H1 (cell line): ENCODE measurements around the gene SLCO2A1. TPM values are rescaled to one million over a fixed set of nuclear protein-coding genes. Genes with fewer than 3 reads are reported as not detected.

Experiments
- CTCF ChIA-PET: fragments of 300-600 bp; sonication (Branson Sonifier 250); formaldehyde crosslinking; loops from one replicate; lab custom pipeline; 2021; ENCODE audit not compliant: partially characterized antibody; lab: Charles Lee
- POLR2A ChIA-PET: fragments of 300-600 bp; sonication (Branson Sonifier 250); formaldehyde crosslinking; loops from one replicate; lab custom pipeline; 2021; ENCODE audit warnings: inconsistent platforms; ENCODE audit not compliant: partially characterized antibody; lab: Charles Lee
- DNase-seq, 2 experiments: peaks; one replicate each; pipeline versions ENCODE4 v3.0.0 to v3.0.0-alpha.2; 2010 to 2022; ENCODE audit warnings: low spot score in 2 of 2, low read depth in 1 of 2, mixed read lengths in 1 of 2
- FAIRE-seq: peaks from 2 replicates; lab custom pipeline; 2011; peaks lifted over from hg19 to GRCh38; lab: Jason Lieb, UNC
- H2AFZ ChIP-seq: 2 replicates; pipeline ENCODE4 v1.8.1; 2012; ENCODE audit warnings: low read length, inconsistent platforms
- H2AK5ac ChIP-seq: 2 replicates; pipeline ENCODE4 v1.6.1; 2013; ENCODE audit warnings: low read depth, low read length
- H2BK120ac ChIP-seq: replicated peaks from 2 replicates; pipeline ENCODE3; 2013; ENCODE audit warnings: low read depth, low read length, inconsistent platforms
- H2BK12ac ChIP-seq: 2 replicates; pipeline ENCODE4 v1.6.1; 2013; ENCODE audit warnings: low read depth, low read length
- H2BK15ac ChIP-seq: 2 replicates; pipeline ENCODE4 v1.6.1; 2013; ENCODE audit warnings: low read length
- H2BK20ac ChIP-seq: 2 replicates; pipeline ENCODE4 v1.6.1; 2013; ENCODE audit warnings: low read length
- H2BK5ac ChIP-seq: 2 replicates; pipeline ENCODE4 v1.6.1; 2013; ENCODE audit warnings: low read depth, low read length
- H3K14ac ChIP-seq: 2 replicates; pipeline ENCODE4 v1.6.1; 2013; ENCODE audit warnings: inconsistent platforms; ENCODE audit not compliant: insufficient read length
- H3K18ac ChIP-seq: 2 replicates; pipeline ENCODE4 v1.6.1; 2013; ENCODE audit warnings: low read length; ENCODE audit errors: extremely low read depth
- H3K23ac ChIP-seq: 2 replicates; pipeline ENCODE4 v1.6.1; 2013; ENCODE audit warnings: inconsistent platforms; ENCODE audit not compliant: insufficient read length
- H3K23me2 ChIP-seq: 2 replicates; pipeline ENCODE4 v1.6.1; 2013; ENCODE audit warnings: low read depth, low read length
- H3K27ac ChIP-seq: 2 replicates; pipeline ENCODE4 v1.6.1; 2011; ENCODE audit warnings: low read depth, low read length, inconsistent platforms
- H3K27me3 ChIP-seq, 4 experiments: replicated peaks in 1 of 4; 1 replicate in 1 of 4; 2 replicates in 3 of 4; pipeline versions ENCODE4 v1.6.1 to v1.8.1; 2011 to 2013; ENCODE audit warnings: low read length in 3 of 4, mild to moderate bottlenecking in 3 of 4, inconsistent platforms in 2 of 4, mixed read lengths in 2 of 4, moderate library complexity in 1 of 4; ENCODE audit not compliant: control insufficient read depth in 3 of 4, insufficient read depth in 3 of 4; ENCODE audit errors: extremely low read depth in 1 of 4
- H3K36me3 ChIP-seq, 4 experiments: 2 replicates each; pipeline versions ENCODE4 v1.6.1 to v1.8.1; 2011 to 2013; ENCODE audit warnings: mild to moderate bottlenecking in 4 of 4, low read length in 3 of 4, moderate library complexity in 2 of 4, control low read depth in 1 of 4, inconsistent platforms in 1 of 4; ENCODE audit not compliant: insufficient read depth in 4 of 4, control insufficient read depth in 2 of 4
- H3K4ac ChIP-seq: replicated peaks from 2 replicates; pipeline ENCODE3; 2013; ENCODE audit warnings: low read length, low read depth, mixed read lengths, inconsistent platforms; ENCODE audit not compliant: insufficient read length
- H3K4me1 ChIP-seq, 4 experiments: replicated peaks in 1 of 4; 1 replicate in 1 of 4; 2 replicates in 3 of 4; pipeline versions ENCODE4 v1.6.1 to v1.8.1; 2011 to 2013; ENCODE audit warnings: low read length in 3 of 4, inconsistent platforms in 2 of 4, mixed read lengths in 1 of 4; ENCODE audit not compliant: insufficient read depth in 4 of 4, control insufficient read depth in 3 of 4
- H3K4me2 ChIP-seq, 2 experiments: 2 replicates each; pipeline versions ENCODE4 v1.6.1 to v1.8.1; 2011 to 2013; ENCODE audit warnings: low read depth in 2 of 2, low read length in 2 of 2, control low read depth in 1 of 2, inconsistent platforms in 1 of 2, mild to moderate bottlenecking in 1 of 2; ENCODE audit not compliant: insufficient read depth in 1 of 2
- H3K4me3 ChIP-seq, 4 experiments: fragments of 200-600, 300-600 bp in 1 of 4; sonication (generic), shearing (Covaris generic), sonication (Bioruptor Twin) in 1 of 4; 2 replicates each; pipeline versions ENCODE4 v1.5.1 to v1.8.1; 2011 to 2016; ENCODE audit warnings: low read length in 4 of 4, low read depth in 3 of 4, control low read depth in 2 of 4, inconsistent platforms in 2 of 4, mild to moderate bottlenecking in 2 of 4, mixed read lengths in 1 of 4, moderate library complexity in 1 of 4; ENCODE audit not compliant: insufficient read depth in 2 of 4; ENCODE audit errors: extremely low read depth in 1 of 4
- H3K56ac ChIP-seq: replicated peaks from 2 replicates; pipeline ENCODE3; 2013; ENCODE audit warnings: low read depth, mild to moderate bottlenecking, mixed read lengths, low read length, inconsistent platforms; ENCODE audit not compliant: insufficient read length
- H3K79me1 ChIP-seq: 2 replicates; pipeline ENCODE4 v1.6.1; 2013; ENCODE audit warnings: low read depth, low read length, control low read depth
- H3K79me2 ChIP-seq, 2 experiments: 2 replicates each; pipeline versions ENCODE4 v1.6.1 to v1.8.1; 2012 to 2013; ENCODE audit warnings: low read length in 2 of 2, mild to moderate bottlenecking in 2 of 2, inconsistent platforms in 1 of 2; ENCODE audit not compliant: insufficient read depth in 2 of 2, control insufficient read depth in 1 of 2
- H3K9ac ChIP-seq, 4 experiments: replicated peaks in 1 of 4; 1 replicate in 1 of 4; 2 replicates in 3 of 4; pipeline versions ENCODE4 v1.6.1 to v1.8.1; 2011 to 2013; ENCODE audit warnings: low read depth in 3 of 4, low read length in 3 of 4, control low read depth in 2 of 4, mild to moderate bottlenecking in 2 of 4, moderate library complexity in 2 of 4, inconsistent platforms in 1 of 4; ENCODE audit errors: extremely low read depth in 1 of 4
- H3K9me3 ChIP-seq, 2 experiments: 2 replicates each; pipeline versions ENCODE4 v1.6.1 to v1.8.1; 2012 to 2013; ENCODE audit warnings: mild to moderate bottlenecking in 2 of 2, moderate library complexity in 2 of 2, control low read depth in 1 of 2, inconsistent platforms in 1 of 2, low read depth in 1 of 2, low read length in 1 of 2, mixed read lengths in 1 of 2; ENCODE audit not compliant: insufficient read depth in 2 of 2
- H4K20me1 ChIP-seq, 2 experiments: replicated peaks in 1 of 2; 2 replicates each; pipeline versions ENCODE3 to v1.8.1; 2011 to 2013; ENCODE audit warnings: inconsistent platforms in 2 of 2, low read length in 2 of 2, mild to moderate bottlenecking in 1 of 2; ENCODE audit not compliant: insufficient read depth in 2 of 2, control insufficient read depth in 1 of 2
- H4K5ac ChIP-seq: 2 replicates; pipeline ENCODE4 v1.6.1; 2013; ENCODE audit warnings: low read length, low read depth, mixed read lengths, inconsistent platforms; ENCODE audit not compliant: insufficient read length
- H4K8ac ChIP-seq: 2 replicates; pipeline ENCODE4 v1.8.0; 2013; ENCODE audit warnings: mild to moderate bottlenecking, moderate library complexity, low read length, inconsistent platforms; ENCODE audit not compliant: insufficient read depth; ENCODE audit errors: extremely low read depth
- H4K91ac ChIP-seq: replicated peaks from 2 replicates; pipeline ENCODE3; 2013; ENCODE audit warnings: low read length, mixed read lengths, inconsistent platforms; ENCODE audit not compliant: insufficient read length
- ASH2L ChIP-seq: fragments of 200-600, 300-600 bp; sonication (generic); IDR thresholded peaks from one replicate; pipeline ENCODE4 v1.7.1; 2017; ENCODE audit warnings: low read length
- BCL11A ChIP-seq, 2 experiments: IDR thresholded peaks; one replicate each; pipeline ENCODE4 v1.6.1; 2011; ENCODE audit warnings: low read depth in 2 of 2, low read length in 2 of 2, mild to moderate bottlenecking in 2 of 2
- BRCA1 ChIP-seq: IDR thresholded peaks from 2 replicates; pipeline ENCODE4 v1.6.1; 2012; ENCODE audit warnings: low read depth, low read length, improper control_type of control experiment
- CTBP2 ChIP-seq: IDR thresholded peaks from 2 replicates; pipeline ENCODE4 v1.7.0; 2011; ENCODE audit warnings: borderline replicate concordance, mild to moderate bottlenecking, moderate library complexity, mixed read lengths, low read length; ENCODE audit not compliant: insufficient read depth, insufficient read length
- EGR1 ChIP-seq: IDR thresholded peaks from 2 replicates; pipeline ENCODE4 v1.6.1; 2011; ENCODE audit warnings: low read depth, low read length, borderline replicate concordance
- HDAC2 ChIP-seq, 2 experiments: fragments of 300-600 bp in 1 of 2; sonication (generic) in 1 of 2; IDR thresholded peaks; 2 replicates each; pipeline ENCODE4 v1.6.1; 2011 to 2012; ENCODE audit warnings: low read depth in 2 of 2, low read length in 2 of 2, mild to moderate bottlenecking in 2 of 2, moderate library complexity in 2 of 2, borderline replicate concordance in 1 of 2, inconsistent platforms in 1 of 2
- KDM4A ChIP-seq: IDR thresholded peaks from one replicate; pipeline ENCODE4 v1.7.1; 2012; ENCODE audit warnings: low read depth, mild to moderate bottlenecking, moderate library complexity, low read length, inconsistent platforms; ENCODE audit not compliant: severe bottlenecking
- NRF1 ChIP-seq: IDR thresholded peaks from 2 replicates; pipeline ENCODE4 v1.6.1; 2011; ENCODE audit warnings: mild to moderate bottlenecking, low read depth, low read length, improper control_type of control experiment
- POU5F1 ChIP-seq: IDR thresholded peaks from 2 replicates; pipeline ENCODE4 v1.6.1; 2011; ENCODE audit warnings: low read depth, mild to moderate bottlenecking, low read length, moderate library complexity
- ZNF274 ChIP-seq: IDR thresholded peaks from 2 replicates; pipeline ENCODE4 v1.7.0; 2012; ENCODE audit warnings: low read length, borderline replicate concordance; ENCODE audit errors: extremely low read depth
- WGBS, 2 experiments: shearing (Covaris generic) in 1 of 2; methylation state at CpG; one replicate each; pipeline versions ENCODE4 v1.1.6 to v1.1.7; 2013 to 2015; ENCODE audit warnings: low lambda C conversion rate in 2 of 2, mixed read lengths in 2 of 2, inconsistent platforms in 1 of 2, low coverage in 1 of 2, missing lambda C conversion rate in 1 of 2; ENCODE audit not compliant: insufficient replicate concordance in 2 of 2, insufficient coverage in 1 of 2, insufficient read length in 1 of 2; ENCODE audit errors: extremely low coverage in 1 of 2, missing lambda C conversion rate in 1 of 2; 5-methylcytosine and 5-hydroxymethylcytosine counted together
- polyA plus RNA-seq, 7 experiments: library from polyadenylated mRNA; depleted of rRNA in 3 of 7; stranded (reverse) in 5 of 7; unstranded in 2 of 7; fragments of >200 nt in 5 of 7; fragments of 200-250 nt in 2 of 7; gene quantifications; 1 replicate in 5 of 7; 2 replicates in 1 of 7; 4 replicates in 1 of 7; pipeline versions ENCODE4 v1.2.1 to v1.2.3, GENCODE V29; 2011 to 2013; ENCODE audit warnings: missing spikeins in 2 of 7, mixed read lengths in 2 of 7
- total RNA-seq: library from RNA; stranded (reverse); fragmentation: NEBNext Ultra II Directional; extraction: Animal tissue kit (Norgen Biotek cat#: 25700); gene quantifications from 2 replicates; pipeline ENCODE4 v1.2.1, GENCODE V29; 2021
- TF ChIP-seq, protein P1 (sequence below): IDR thresholded peaks from 2 replicates; pipeline ENCODE4 v1.6.1; 2012; ENCODE audit warnings: inconsistent platforms
- TF ChIP-seq, protein P2 (sequence below): IDR thresholded peaks from 2 replicates; pipeline ENCODE4 v1.6.1; 2012; ENCODE audit warnings: low read length, inconsistent platforms

SLCO2A1 gene
- total and polyA plus RNA-seq, 2 of the 8 experiments (the other 6 are each of a cell fraction or from before 2014, with no cell fraction given), result 1.1 to 2.3 TPM

DNA sequence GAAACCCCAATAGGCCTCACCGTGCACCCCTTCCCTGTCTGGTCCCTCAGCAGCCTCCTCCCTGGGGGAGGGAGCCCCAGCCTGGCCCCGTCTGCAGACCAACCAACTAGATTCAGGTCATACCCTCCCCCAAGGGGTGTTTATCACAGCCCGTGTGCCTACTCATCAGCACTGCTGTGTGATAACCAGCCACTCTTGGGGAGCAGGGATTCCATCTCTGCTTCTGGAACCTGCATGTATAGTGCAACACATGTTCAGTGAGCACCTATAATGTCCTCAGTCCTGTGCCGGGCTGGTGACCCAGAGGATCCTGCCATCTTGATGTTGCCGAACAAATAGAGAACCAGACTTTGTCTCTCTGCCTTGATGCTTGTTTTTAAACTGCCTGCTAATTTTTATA, 6.6 kb upstream of the SLCO2A1 start:
- Histone ChIP-seq H3K9ac (no peak overlapping the region), H3K23me2 (no peaks in the 10 kb centered on the region), H2BK12ac (no peak overlapping the region), H3K4me3 (no peak overlapping the region), H3K56ac (no peak overlapping the region), H4K91ac (no peak overlapping the region), H2AFZ (no peak overlapping the region), H3K27ac (no peak overlapping the region), H2BK5ac (no peak overlapping the region), H3K23ac (no peak overlapping the region), H4K5ac (no peak overlapping the region), H2BK20ac (no peak overlapping the region), H3K79me2 (no peaks in the 10 kb centered on the region), H3K9me3 (0 out of 4 replicates have a peak, but pooled peaks cover 0 to 2% of the 10 kb centered on the region in 2 experiments), H3K4me2 (no peak overlapping the region), H3K14ac (no peak overlapping the region), H3K4ac (no peak overlapping the region), H3K4me1 (no peaks in the 10 kb centered on the region; a peak in 1 of 7 replicates), H4K8ac (0 out of 2 replicates have a peak overlapping the region, but pooled peaks have one; percentile 29), H2AK5ac (no peak overlapping the region), H3K36me3 (no peaks in the 10 kb centered on the region; a peak in 1 of 8 replicates), H3K79me1 (no peaks in the 10 kb centered on the region), H2BK120ac (no peak overlapping the region), H2BK15ac (no peak overlapping the region), H3K18ac (no peak overlapping the region), H4K20me1 (no peaks in the 10 kb centered on the region), H3K27me3 (peaks cover 0 to 4% (median 2%) of the 10 kb centered on the region in 4 experiments; a peak in 5 of 7 replicates)
- POLR2A ChIA-PET, result no interaction called here
- DNase-seq (no peak), FAIRE-seq (no peak)
- 89% methylated on average over 5 of the region's 5 CpGs; no CpG with 5 or more reads in 1 of the 2 experiments for whole genome bisulfite sequencing, 2 experiments
- CTCF ChIA-PET, result interaction anchor here (0.6 to 1.6 kb wide), 2 partner anchors 106 to 128 kb away, joined by 3 to 6 read pairs; no protein-coding TSS in a partner anchor
- no peak for TF ChIP-seq HDAC2 (IDR thresholded peaks at IDR 0.05; ENCODE audit: borderline replicate concordance in 1 of 2, low read depth in 2 of 2, low read length in 2 of 2)
- TF ChIP-seq, protein P1, sequence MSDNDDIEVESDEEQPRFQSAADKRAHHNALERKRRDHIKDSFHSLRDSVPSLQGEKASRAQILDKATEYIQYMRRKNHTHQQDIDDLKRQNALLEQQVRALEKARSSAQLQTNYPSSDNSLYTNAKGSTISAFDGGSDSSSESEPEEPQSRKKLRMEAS, result no peak
- no peak for TF ChIP-seq BCL11A (IDR thresholded peaks at IDR 0.05; ENCODE audit: low read depth in 2 of 2, low read length in 2 of 2)
- no peak for TF ChIP-seq NRF1
- TF ChIP-seq KDM4A, result no peak
- TF ChIP-seq POU5F1, result no peak
- TF ChIP-seq ZNF274, result no peak
- no peak for TF ChIP-seq ASH2L
- TF ChIP-seq EGR1, result no peak
- no peak for TF ChIP-seq BRCA1
- TF ChIP-seq CTBP2, result no peak
- TF ChIP-seq, protein P2, sequence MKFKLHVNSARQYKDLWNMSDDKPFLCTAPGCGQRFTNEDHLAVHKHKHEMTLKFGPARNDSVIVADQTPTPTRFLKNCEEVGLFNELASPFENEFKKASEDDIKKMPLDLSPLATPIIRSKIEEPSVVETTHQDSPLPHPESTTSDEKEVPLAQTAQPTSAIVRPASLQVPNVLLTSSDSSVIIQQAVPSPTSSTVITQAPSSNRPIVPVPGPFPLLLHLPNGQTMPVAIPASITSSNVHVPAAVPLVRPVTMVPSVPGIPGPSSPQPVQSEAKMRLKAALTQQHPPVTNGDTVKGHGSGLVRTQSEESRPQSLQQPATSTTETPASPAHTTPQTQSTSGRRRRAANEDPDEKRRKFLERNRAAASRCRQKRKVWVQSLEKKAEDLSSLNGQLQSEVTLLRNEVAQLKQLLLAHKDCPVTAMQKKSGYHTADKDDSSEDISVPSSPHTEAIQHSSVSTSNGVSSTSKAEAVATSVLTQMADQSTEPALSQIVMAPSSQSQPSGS, result no peak
